Measurements from ENCODE around the gene SMLR1. TPM values are rescaled to one million over a fixed set of nuclear protein-coding genes. Genes with fewer than 3 reads are reported as not detected.

Gene SMLR1
- total RNA-seq, 2 donors from 2014 or later: not detected

GRCh38 chr6:130815200-130816071, 11.8 kb upstream of the SMLR1 start:
- no peak for DNase-seq
- no peak overlapping the region for H3K4me3 ChIP-seq
- H3K4me1 ChIP-seq: no peaks in the 10 kb centered on the region
- H3K9ac ChIP-seq (ENCODE audit: low read depth in 2 of 2, low read length in 2 of 2): no peak overlapping the region
- H3K36me3 ChIP-seq: no peaks in the 10 kb centered on the region
- intact Hi-C loops (cut with DNase I): no loop called here
- no peak overlapping the region for H3K27ac ChIP-seq
- no peaks in the 10 kb centered on the region for H3K27me3 ChIP-seq
- no peaks in the 10 kb centered on the region for H3K9me3 ChIP-seq
- no peak for TF ChIP-seq CTCF (IDR thresholded peaks at IDR 0.05)

GRCh38 chr6:130822736-130823135, 4.5 kb upstream of the SMLR1 start:
- TF ChIP-seq CTCF (IDR thresholded peaks at IDR 0.05): no peak
- Histone ChIP-seq H3K9ac (ENCODE audit: low read depth in 2 of 2, low read length in 2 of 2) (no peak overlapping the region), H3K4me3 (no peak overlapping the region), H3K27ac (no peak overlapping the region), H3K4me1 (no peaks in the 10 kb centered on the region), H3K36me3 (no peaks in the 10 kb centered on the region), H3K9me3 (no peaks in the 10 kb centered on the region), H3K27me3 (no peaks in the 10 kb centered on the region)
- intact Hi-C loops (cut with DNase I): no loop called here
- DNase-seq: no peak

- no peaks in the 10 kb centered on the region for H3K4me1 ChIP-seq
These were observed 2.1 kb upstream of the SMLR1 start for GRCh38 chr6:130824978-130825694.

GRCh38 chr6:130825772-130826441, 1.3 kb upstream of the SMLR1 start:
- Histone ChIP-seq H3K27ac (no peak overlapping the region), H3K4me3 (no peak overlapping the region), H3K36me3 (no peaks in the 10 kb centered on the region), H3K4me1 (no peaks in the 10 kb centered on the region), H3K9ac (ENCODE audit: low read depth in 2 of 2, low read length in 2 of 2) (no peak overlapping the region), H3K9me3 (no peaks in the 10 kb centered on the region), H3K27me3 (no peaks in the 10 kb centered on the region)
- no peak for TF ChIP-seq CTCF (IDR thresholded peaks at IDR 0.05)
- intact Hi-C loops (cut with DNase I): no loop called here
- no peak for DNase-seq

More at GRCh38 chr6:130824978-130825694, 2.1 kb upstream of the SMLR1 start:
- Histone ChIP-seq H3K9ac (ENCODE audit: low read depth in 2 of 2, low read length in 2 of 2) (no peak overlapping the region), H3K4me3 (no peak overlapping the region), H3K27ac (no peak overlapping the region), H3K27me3 (no peaks in the 10 kb centered on the region), H3K36me3 (no peaks in the 10 kb centered on the region), H3K9me3 (no peaks in the 10 kb centered on the region)
- intact Hi-C loops (cut with DNase I): no loop called here
- TF ChIP-seq CTCF (IDR thresholded peaks at IDR 0.05): no peak
- DNase-seq: no peak

GRCh38 chr6:130826442-130827246, 562 bp upstream of the SMLR1 start:
- Histone ChIP-seq H3K36me3 (no peaks in the 10 kb centered on the region), H3K27me3 (no peaks in the 10 kb centered on the region), H3K4me3 (no peak overlapping the region), H3K4me1 (no peaks in the 10 kb centered on the region), H3K27ac (no peak overlapping the region), H3K9me3 (no peaks in the 10 kb centered on the region), H3K9ac (ENCODE audit: low read depth in 2 of 2, low read length in 2 of 2) (no peak overlapping the region)
- TF ChIP-seq CTCF (IDR thresholded peaks at IDR 0.05): no peak
- DNase-seq: no peak
- intact Hi-C loops (cut with DNase I): no loop called here
